Prostate gland (tissue), 2 donors: ENCODE results near the gene LRRTM4.

Experiments
- CTCF ChIP-seq, 4 experiments: fragments of 200-600 bp in 2 of 4; fragments of 450-650 bp in 2 of 4; sonication (generic) in 2 of 4; IDR thresholded peaks; 1 replicate in 3 of 4; 2 replicates in 1 of 4; pipeline ENCODE4 v1.5.1; 2016 to 2019; ENCODE audit warnings: antibody characterized with exemption in 4 of 4, mild to moderate bottlenecking in 2 of 4, moderate library complexity in 2 of 4
- POLR2A ChIP-seq: fragments of 450-650 bp; IDR thresholded peaks from one replicate; pipeline ENCODE4 v1.6.1; 2016; ENCODE audit warnings: antibody characterized with exemption, mild to moderate bottlenecking
- POLR2AphosphoS5 ChIP-seq: sonication (generic); formaldehyde crosslinking; IDR thresholded peaks from one replicate; pipeline ENCODE4 v1.6.1; 2017; ENCODE audit warnings: antibody characterized with exemption

- TF ChIP-seq POLR2A (no peak), POLR2AphosphoS5 (no peak), CTCF (IDR thresholded peaks at IDR 0.05) (no peak)
Observed at GRCh38 chr2:77395011-77395410, 127.2 kb downstream of the LRRTM4 start.
